GM19397 (cell line): ENCODE measurements around the gene VAT1.
"Not testable (repeated sequence)": the region's sequence is repeated elsewhere in the genome, so short reads cannot be mapped to it uniquely, and the experiment has no call there.

ENCODE experiments used
- ATAC-seq: cut with Tn5 transposase; IDR thresholded peaks from one replicate; pipeline ENCODE4 v1.9.1; 2021; ENCODE audit warnings: mild to moderate bottlenecking, moderate library complexity; ENCODE audit not compliant: unreplicated experiment

Gene VAT1

DNA sequence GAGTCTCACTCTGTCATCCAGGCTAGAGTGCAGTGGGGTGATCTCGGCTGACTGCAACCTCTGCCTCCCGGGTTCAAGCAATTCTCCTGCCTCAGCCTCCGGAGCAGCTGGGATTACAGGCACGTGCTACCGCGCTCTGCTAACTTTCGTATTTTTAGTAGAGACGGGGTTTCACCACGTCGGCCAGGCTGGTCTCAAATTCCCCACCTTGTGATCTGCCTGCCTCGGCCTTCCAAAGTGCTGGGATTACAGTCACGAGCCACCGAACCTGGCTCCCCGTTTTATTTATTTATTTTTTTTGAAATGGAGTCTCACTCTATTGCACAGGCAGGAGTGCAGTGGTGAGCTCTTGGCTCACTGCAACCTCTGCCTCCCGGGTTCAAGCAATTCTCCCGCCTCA lies 46.5 kb downstream of the VAT1 start:
- not testable (repeated sequence) for ATAC-seq

DNA sequence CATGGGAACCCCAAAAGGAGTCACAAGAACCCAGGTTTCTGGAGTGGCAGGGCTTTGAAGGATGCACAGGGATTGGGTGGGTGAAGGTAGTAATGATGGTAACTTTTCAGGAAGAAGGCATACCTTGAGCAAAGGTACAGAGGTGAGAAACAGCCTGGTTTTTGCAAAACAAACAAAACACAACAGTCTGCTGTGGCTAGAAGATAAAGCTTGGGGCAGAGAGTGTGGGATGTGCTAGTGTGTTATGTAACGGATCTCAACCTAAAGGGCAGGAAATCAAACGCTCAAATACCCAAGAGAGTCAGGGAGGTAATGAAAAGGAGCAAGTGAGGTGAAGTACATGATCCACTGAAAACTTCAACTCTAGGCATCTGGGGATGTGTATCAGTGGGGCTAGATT lies 46.9 kb downstream of the VAT1 start:
- no peak for ATAC-seq

DNA sequence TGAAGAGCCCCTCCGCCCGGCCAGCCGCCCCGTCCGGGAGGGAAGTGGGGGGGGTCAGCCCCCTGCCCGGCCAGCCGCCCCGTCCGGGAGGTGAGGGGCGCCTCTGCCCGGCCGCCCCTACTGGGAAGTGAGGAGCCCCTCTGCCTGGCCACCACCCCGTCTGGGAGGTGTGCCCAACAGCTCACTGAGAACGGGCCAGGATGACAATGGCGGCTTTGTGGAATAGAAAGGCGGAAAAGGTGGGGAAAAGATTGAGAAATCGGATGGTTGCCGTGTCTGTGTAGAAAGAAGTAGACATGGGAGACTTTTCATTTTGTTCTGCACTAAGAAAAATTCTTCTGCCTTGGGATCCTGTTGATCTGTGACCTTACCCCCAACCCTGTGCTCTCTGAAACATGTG lies 48.9 kb downstream of the VAT1 start:
- ATAC-seq = not testable (repeated sequence)

DNA sequence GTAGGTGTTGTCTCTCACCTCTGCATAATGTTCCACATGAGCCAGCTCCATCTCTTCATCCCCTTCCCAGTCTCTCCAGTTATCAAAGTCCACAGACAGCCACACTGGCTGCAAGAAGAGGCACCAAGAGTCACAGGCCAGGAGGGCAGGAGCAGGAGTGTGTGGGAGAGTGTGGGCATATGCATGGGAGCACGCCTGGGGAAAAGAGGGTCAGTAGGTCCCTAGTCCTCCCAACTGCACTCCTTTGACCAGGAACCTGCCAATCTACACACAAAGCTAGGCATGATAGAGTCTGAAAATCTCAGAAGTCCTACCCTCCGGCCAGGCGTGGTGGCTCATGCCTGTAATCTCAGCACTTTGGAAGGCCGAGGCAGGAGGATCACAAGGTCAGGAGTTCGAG lies 50.6 kb downstream of the VAT1 start:
- ATAC-seq = no peak

DNA sequence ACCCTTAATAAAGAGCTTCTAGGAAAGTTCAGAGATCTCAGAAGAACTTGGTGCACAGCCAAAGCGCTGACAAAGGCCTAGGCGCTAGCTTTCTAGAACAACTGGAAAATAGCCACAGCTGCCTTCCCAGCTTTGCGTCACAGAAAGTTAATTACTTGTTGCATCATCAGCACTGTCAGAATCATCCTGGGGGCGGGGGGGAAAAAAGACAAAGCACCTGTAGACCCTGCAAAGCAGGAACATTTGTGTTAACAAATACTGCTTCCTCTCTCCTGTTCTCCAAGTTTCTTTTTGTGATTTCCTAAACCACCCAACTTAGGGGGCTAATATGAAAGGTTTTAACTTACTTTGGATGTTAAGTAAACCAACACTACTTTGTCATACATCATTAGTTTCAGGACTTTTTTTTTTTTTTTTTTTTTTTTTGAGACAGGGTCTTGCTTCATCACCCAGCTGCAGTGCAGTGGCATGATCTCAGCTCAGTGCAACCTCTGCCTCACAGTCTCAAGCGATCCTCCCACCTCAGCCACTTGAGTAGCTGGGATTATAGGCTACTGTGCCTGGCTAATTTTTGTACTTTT lies 53.1 kb downstream of the VAT1 start:
- no peak for ATAC-seq

DNA sequence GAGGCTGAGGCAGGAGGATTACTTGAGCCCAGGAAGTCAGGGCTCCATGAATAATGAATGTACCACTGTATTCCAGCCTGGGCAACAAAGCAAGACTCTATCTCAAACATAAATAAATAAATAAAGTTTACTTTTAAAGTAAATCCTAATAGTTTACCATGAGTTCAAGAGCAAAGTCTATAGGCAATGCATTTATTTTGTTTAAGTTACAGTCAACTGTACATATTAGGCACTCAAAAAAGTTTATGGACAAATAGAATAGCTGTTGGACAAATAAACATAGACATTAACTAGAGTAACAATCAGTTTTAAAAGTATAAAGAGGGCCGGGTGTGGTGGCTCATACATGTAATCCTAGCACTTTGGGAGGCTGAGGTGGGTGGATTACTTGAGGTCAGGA lies 54.3 kb downstream of the VAT1 start:
- ATAC-seq = no peak
